ENCODE results near the gene MINDY3.
A peak's percentile ranks its signal among the peaks of the same experiment; 100 is the strongest.
"Not testable (repeated sequence)": the region's sequence is repeated elsewhere in the genome, so short reads cannot be mapped to it uniquely, and the experiment has no call there.

The MINDY3 gene

DNA sequence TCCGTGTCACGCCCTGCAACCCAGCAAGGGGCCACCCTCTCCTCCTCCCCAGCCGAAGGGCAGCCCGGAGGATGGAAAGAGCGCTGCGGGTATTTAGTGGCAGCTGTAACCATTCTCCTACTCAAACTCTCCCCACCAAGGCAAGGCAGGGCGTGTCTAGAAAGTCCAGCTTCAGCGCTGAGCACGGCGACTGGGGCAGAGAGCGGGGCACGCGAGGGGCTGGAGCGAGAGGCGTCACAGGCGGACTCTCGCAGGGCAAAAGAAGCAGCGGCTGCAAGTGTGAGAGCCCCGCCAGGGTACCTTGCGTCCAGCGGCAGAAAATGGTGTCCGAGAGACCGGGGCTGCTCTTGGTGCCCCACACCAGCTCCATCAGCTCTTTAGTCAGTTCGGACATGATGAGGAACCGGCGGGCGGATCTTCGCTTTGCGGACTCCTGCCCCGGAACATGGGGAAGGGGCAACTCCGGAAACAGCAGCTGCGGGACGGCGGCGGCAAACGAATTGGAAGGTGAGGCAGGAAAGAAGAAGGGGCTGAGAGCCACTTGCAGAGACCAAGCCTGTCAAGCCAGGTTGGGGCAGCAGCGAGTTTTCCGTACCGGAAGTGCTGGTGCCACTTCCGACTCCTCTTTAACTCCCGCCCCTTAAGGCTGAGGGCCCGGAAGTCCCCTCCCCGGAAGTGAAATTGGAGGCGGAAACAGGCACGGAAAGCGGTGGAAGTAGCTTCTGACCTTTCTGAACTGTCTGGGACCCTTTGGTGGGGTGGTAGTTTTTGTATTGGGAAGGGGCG, at the start of gene MINDY3:
TSS of gene MINDY3 (minus strand) at position 602 of the 786 bp plus-strand sequence. CDS start at position 394, 208 bp downstream.
- DNase-seq = peak; percentile 81

DNA sequence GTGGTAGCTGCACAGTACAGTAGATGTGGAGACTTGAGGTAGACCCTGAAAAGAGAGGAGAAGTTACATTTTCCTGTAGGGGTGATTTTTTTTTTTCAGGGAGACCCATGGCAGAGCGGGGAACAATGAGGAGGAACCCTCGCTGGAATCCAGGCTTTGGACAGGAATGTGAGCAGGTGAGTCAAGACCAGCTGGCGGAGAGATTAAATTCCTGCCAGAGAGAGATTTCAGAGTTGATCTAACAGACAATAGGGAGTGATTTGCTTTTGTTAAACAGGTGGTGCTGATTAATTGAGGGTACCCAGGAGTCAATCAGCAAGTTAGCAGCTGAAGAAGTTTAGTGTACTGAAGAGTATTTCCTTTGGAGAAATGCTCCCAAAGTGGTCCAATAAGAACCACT, 41.6 kb upstream of the MINDY3 start:
- DNase-seq = no peak

DNA sequence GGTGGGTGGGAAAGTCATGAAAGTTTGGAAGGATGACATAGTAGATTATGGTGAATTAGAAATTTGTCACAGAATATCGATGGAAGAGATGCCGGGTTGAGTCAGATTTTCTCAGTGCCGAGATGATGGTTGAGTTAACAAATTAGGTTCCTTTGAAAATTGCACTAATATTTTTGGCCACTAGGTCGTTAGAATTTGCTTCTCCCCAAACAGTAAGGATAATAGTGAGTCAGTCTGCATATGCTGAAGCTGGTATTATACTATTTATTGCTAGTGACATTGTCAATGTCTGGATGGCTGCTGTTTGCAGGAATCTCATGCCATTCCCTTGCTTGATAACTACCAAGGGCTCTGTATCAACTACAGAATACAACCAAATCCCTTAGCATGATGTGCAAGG, 37.7 kb upstream of the MINDY3 start:
- DNase-seq = no peak

DNA sequence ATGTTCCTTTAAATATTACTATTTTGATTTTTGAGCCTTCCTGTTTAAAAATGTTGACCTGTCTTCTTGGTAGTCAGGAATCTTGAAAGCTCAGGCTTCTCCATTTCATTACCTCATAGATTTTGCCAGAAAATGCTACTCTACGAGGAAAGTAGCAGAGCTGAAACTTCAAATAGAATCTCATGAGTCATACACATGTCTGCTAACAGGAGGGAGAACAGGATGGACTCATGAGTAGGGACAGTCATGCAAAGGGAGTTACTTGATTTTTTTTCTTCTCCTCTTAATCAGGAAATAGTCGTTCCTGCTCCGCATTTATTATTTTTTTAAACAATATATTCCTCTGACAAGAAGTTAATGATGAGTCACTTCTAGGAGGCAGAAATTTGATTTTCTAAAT, 37.0 kb upstream of the MINDY3 start:
- DNase-seq = no peak

DNA sequence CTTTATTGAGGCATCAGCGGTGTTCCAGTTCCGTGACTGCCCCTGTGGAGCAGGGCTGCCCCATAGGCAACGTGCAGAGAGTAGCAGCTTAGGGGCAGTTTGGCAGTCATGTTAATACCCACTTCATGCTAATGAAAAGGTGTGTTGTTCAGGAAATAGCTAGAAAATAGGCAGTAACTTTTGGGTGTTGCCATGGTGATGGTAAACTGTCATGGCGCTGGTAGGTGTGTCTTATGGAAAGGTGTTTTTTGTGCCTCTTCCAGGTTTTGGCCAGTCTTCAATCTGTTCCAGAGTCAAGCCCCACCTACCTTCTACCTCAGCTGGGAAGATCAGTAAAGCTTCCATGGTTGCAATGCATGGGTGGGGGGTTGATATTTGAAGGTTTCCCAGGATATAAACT, 36.3 kb upstream of the MINDY3 start:
- DNase-seq = no peak

DNA sequence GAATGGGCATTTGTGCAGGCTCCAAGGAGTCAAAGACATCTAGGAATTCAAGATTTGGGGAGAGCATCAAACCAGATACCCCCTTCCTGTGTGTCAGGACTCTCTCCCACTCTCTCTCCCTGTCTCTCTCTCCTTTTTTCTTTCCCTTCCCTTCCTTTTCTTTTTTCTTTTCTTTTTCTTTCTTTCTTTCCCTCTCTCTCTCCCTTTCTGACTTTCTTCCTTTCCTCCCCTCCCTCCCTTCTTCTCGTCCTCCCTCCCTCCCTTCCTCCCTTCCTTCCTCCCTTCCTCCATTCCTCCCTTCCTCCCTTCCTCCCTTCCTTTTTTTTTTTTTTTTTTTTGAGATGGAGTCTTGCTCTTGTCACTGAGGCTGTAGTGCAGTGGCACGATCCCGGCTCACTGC, 24.1 kb upstream of the MINDY3 start:
- DNase-seq = no peak

DNA sequence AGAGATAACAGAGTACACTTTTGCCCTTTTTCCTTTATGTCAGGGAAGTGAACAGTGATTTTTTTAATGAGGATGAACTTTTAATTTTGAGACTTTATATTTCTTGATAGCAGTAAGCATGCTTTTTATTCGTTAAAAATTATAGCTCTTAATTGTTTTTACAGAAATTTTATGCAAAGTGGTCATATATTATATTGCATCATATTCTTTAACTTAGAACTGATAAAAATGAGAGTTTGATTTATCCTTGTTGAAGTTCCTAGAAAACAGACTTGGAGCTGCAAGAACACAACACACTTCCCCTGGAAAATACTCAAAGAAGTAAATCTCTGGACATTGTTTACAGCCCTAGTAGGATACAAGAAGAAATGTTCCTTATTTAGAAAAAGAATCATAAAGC, 21.2 kb upstream of the MINDY3 start:
- no peak for DNase-seq

DNA sequence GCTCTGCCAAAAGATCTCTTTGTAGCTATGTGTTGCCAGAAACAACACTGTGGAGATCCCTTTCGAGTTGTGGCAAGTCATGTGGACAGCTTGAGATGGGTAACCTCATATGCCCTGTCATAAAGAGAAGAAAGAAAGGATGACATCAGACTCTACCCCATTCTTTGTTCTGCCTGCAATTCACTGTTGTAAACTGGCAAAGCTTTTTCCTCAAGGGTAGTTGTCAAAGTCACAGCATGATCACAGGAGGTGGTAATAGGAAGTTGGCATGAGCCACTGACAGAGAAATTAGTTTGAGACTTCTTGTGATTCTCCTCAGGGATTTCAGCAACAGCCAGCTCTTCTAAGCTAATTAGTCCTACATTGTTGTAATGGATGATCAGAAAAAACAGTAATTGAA, 19.4 kb upstream of the MINDY3 start:
- DNase-seq = peak; percentile 52

DNA sequence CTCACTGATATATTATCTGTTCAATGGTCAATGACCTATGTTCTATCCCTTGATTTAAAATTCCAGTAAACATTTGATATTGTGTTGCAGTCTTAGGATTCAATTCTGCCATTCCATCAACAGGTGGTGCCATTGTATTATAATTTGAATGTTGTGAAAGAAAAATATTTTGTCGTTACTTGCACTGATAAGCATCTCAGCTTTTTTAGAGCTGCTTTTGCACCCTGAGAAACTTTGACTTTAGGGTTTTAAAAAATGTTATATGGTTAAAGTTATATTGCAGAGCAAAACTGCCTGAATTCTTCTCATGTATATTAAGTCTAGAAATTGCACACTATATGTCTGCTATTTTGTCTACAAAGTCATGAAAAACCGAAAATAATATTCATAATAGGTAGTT, 18.8 kb upstream of the MINDY3 start:
- DNase-seq = peak; percentile 32

DNA sequence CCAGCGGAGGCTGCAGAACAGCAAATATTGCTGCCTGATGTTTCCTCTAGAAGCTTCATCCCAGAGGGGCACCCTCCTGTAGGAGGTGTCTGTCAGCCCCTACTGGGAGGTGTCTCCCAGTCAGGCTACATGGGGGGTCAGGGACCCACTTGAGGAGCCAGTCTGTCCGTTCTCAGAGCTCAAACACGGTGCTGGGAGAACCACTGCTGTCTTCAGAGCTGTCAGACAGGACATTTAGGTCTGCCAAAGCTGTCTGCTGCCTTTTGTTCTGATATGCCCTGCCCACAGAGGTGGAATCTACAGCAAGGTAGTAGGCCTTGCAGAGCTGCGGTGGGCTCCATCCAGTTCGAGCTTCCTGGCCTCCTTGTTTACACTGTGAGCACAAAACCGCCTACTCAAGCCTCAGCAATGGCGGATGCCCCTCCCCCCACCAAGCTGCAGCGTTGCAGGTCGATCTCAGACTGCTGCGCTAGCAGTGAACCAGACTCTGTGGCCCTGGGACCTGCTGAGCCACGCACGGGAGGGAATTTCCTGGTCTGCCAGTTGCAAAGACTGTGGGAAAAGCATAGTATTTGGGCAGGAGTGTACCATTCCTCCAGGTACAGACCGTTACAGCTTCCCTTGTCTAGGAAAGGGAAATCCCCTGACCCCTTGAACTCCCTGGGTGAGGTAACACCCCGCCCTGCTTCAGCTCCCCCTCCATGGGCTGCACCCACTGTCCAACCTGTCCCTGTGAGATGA, 17.7 kb upstream of the MINDY3 start:
- no peak for DNase-seq

DNA sequence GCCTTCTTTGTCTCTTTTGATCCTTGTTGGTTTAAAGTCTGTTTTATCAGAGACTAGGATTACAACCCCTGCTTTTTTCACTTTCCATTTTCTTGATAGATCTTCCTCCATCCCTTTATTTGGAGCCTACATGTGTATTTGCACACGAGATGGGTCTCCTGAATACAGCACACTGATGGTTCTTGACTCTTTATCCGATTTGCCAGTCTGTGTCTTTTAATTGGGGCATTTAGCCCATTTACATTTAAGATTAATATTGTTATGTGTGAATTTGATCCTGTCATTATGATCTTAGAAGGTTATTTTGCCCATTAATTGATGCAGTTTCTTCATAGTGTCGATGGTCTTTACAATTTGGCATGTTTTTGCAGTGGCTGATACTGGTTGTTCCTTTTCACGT, 16.0 kb upstream of the MINDY3 start:
- DNase-seq = not testable (repeated sequence)

DNA sequence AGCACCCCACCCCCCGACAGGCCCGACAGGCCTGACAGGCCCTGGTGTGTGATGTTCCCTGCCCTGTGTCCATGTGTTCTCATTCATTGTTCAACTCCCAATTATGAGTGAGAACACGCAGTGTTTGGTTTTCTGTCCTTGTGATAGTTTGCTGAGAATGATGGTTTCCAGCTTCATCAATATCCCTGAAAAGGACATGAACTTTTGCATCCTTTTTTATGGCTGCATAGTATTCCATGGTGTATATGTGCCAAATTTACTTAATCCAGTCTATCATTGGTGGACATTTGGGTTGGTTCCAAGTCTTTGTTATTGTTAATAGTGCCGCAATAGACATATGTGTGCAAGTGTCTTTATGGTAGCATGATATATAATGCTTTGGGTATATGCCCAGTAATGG, 12.3 kb upstream of the MINDY3 start:
- DNase-seq = not testable (repeated sequence)

DNA sequence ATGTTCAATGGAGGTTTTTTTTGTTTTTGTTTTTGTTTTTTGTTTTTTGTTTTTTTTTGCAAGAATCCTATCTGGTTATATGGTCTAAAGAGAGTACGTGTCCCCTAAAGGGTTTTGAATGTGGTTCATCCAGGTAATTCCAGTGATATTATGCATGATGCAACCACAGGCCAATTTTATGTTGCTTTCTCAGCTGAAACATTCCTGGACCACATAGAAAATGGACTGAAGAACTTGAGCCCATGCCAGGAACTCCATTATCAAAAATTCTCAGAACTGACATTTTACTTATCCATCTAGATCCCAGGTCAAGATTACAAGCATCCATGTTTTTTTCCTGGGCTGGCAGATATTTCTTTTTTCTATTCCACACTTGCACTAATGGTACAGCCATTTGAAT, 11.5 kb upstream of the MINDY3 start:
- DNase-seq = no peak

DNA sequence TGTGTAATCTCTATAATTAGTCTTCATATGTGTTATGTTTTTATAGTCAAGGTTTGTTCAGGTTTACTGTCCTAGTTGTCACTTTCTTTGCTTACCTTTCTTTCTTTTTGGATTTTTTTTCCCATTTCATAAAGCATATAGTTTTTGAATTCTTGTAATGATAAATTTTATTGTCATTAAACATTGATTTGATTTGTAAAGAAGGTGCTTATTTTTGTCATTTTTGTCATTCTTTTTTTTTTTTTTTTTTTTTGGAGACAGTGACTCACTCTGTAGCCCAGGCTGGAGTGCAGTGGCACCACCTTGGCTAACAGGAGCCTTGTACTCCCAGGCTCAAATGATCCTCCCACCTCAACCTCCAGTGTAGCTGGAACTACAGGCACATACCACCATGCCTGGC, 9.6 kb upstream of the MINDY3 start:
- DNase-seq = no peak

DNA sequence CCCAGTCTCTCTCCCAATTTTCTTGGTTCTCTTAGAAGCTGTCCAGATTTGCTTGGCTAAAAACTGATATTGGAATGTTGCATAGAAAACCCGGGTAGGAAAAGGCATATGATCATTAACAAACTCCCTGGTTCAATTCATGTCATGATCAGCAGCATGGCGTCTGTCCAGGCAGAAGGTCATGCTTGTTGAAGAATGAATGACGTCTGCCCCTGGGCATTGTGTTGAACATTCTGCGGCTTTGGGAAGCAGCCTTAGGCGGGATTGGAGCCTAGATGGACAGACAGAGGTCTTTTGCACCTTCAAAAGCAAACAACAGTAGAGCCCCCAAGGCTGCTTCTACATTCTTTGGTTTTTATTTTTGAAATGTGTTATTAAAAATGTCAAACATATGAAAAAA, 7.7 kb upstream of the MINDY3 start:
- no peak for DNase-seq

DNA sequence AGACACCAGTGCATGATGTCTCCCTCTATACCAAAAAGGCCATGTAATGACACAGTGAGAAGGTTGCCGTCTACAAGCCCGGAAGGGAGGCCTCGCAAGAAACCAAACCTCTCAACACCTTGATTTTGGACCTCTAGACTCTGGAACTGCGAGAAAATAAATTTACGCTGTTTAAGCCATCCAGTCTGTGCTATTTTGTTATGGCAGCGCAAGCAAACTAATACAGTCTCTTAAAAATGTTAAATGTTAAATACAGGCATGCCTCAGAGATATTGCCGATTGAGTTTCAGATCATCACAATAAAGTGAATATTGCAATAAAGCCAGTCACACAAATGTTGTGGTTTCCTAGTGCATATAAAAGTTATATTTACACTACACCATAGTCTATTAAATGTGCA, 5.0 kb upstream of the MINDY3 start:
- DNase-seq = no peak

DNA sequence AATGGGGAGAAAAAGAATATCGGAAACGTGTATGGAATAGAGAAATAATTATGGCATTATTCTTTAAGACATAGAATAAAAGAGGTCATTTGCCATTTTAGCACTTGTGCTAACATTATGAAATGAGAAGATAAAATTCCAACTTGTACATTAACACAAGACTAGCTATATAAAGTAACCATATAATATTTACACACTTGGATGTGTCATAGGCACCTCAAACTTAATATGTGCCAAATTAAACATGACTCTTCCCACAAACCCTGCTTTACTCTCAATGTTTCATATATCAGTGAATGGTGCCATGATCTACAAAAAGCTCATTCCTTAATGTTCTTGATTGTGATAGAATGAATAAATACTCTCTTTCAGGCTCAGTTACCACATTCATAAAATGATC, 4.1 kb upstream of the MINDY3 start:
- DNase-seq = no peak

DNA sequence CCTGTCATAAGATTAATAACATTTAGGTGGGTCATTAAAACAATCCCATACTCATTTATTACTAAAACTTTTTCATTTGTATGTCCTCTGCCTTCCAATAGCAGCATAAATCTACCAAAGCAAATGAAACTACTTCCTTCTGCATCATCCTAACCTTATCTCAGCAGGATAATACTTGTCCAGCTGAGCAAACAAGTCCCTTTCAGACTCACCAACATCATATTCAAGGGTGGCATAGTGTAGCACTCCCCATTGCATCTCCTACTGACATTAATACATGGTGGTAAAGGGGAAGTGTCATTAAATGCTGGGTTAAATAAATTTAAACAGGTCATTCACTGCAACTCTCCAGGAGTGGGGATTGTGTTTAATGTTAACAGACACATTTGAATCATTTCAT, 3.4 kb upstream of the MINDY3 start:
- DNase-seq = no peak

DNA sequence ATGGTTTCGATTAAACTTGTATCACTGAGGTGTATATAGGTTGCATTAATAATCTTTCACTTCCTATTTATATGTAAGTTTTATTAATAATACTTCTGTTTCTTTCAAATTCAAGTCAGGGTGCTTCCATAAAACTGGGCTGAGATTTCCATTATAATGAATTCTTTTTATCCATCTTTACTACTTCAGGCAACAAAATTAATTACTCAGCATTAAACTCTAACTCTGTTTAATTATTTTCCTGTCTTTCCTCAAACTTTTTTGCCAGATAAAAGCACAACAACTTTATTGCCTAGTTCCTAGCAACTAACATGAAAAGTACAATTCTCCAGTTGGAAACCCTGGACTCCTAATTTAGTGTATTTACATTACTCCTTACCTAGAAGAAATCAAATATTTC, 3.0 kb upstream of the MINDY3 start:
- no peak for DNase-seq

DNA sequence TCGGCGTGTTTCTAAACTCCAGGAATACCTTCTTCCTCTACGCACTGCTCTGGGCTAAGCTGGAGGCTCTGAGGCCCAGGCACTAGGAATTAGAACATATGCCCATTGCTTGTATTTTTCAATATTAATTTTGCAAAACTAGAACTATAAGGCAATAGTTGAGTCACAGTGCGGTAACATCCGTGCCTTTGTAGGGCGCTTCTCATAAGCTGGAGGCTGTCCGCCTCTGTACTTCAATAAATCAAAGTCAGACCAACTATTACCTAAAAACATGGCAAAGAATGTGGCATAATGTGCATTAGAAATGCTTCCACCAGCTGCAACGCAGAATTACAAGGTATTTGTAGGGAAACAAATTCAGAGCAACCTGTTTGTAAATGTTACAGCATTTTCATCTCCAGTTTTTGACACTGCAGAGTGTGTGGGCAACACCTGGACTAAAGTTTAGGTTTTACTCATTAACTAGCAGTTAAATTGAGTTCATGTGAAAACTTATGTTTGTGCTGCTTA, 440 bp upstream of the MINDY3 start:
- DNase-seq = no peak

DNA sequence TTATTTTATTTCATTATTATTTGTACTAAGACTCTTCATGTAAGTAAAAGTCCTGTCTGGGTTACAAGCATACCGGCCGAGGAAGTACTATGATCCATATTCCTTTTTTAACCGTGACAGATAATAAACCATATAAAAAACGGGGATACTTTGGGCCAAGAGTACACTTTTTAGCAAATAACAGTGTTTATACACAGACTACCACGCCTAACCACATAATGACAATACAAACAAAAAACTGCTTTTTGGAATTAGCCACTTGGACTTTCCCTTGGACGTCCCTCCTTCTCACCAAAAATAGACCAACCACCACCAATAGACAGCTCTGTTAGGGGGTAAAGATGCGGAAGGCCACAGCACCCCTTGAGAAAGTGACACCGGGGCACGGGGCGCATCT, 800 bp downstream of the MINDY3 start:
- peak; percentile 64 for DNase-seq

DNA sequence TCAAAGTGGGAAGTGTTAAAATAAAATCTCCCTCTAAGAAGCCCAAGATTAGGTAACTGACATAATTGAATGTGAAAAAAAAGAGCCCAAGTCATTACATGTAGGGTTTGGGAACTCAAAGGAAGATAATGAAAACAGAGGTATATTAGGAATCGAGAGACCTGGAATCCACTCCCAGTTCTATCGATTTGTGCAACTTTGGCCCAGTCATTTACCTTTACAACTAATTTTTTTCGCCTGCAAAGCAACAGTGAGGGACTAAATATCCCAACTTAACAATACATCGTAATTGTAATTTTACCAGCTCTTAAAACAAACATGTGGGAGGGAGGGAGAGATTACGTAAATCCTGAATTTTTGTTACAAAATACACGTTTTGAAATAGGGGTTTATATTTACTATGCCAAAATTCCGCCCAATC, 1.4 kb downstream of the MINDY3 start:
- DNase-seq = peak; percentile 73

DNA sequence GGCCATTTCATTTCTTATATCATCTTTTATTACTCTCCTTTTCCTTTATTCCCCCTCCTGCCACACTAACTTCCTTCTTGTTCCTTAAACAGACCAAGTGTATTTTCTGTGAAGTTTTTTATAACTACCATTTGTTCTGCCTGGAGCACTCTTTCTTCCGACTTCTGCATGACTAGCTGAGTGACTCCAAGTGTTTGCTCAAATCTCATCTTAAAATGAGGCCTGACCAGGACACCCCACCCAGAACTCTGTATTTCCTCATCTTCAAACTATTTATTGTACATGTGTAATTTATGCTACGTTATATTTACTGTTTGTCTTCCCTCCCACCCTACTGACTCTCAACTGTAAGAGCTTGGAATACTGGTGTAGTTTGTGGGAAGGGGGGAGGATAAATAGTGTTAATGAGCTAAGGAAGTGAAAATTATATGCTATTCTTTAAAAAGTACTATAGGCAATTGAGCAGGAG, 3.2 kb downstream of the MINDY3 start:
- DNase-seq = no peak

DNA sequence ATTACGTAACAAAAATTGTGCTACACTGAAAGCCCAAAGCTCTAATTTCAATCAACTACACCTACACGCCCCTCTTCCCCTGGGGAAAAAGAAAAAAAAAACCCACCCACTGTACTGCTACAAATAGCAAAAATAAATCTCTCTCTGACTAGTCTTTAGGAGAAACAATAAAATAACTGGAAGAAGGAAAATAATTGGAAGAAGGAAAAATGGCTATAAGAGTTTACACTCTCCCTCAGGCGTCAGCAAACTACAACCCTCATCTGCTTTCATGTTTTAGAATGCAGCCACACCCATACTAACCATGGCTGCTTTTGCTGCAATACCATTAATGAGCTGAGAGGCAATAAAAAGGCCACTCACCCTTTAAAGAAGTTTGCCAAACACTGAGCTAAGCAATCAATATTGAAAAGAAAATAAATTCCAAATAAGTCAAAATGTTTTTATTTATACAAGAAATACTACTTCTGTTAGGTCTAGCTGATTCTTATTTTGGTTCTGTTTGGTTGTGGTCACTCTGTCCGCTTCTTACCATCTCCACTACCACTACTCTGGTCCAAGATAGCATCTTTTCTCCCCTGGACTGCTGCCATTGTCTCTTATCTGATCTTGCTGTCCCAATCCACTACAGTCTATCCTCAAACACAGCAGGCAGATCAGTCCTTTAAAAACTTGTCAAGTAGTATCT, 3.8 kb downstream of the MINDY3 start:
- no peak for DNase-seq

Measured in inflammatory macrophage treated with lipopolysaccharide for 4 hours (primary cell).